Measurements from ENCODE around the gene NME7.
"Not testable (repeated sequence)": the region's sequence is repeated elsewhere in the genome, so short reads cannot be mapped to it uniquely, and the experiment has no call there.

Gene NME7

GRCh38 chr1:169149555-169150286 is 217.9 kb downstream of the NME7 start:
- no peak for DNase-seq

DNA sequence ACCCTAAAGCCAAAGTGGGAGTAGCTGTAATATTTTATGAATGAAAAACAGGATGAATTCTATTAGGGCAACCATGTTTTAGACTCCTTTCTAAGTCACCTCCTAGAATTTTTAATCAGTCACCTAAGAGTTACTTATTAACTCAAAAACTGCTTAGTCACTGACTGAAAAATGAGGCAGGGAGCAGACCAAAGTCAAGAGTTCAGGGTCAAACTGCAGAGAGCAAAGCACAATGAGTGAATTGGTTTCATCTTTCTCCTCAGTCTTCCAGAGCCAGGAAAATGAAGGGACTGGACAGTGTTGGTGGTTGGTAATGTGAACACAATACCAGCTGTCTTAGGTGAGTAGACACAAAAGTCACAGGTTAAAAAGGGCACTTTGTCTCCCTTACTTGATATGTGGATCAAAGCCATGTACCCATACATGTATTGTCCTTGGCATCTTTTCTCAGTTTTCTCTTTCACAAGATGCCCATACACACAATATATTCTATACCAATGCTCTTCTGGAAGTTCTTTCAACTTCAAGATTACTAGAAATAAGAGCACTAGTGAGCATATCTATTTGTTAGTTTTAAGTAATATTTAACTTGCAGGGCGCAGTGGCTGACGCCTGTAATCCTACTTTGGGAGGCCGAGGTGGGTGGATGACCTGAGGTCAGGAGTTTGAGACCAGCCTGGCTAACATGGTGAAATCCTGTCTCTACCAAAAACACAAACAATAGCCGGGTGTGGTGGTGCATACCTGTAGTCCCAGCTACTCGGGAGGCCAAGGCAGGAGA is 218.9 kb downstream of the NME7 start:
- no peak for DNase-seq

- DNase-seq, result no peak
Observed at GRCh38 chr1:169146576-169147214, 220.9 kb downstream of the NME7 start.

DNA sequence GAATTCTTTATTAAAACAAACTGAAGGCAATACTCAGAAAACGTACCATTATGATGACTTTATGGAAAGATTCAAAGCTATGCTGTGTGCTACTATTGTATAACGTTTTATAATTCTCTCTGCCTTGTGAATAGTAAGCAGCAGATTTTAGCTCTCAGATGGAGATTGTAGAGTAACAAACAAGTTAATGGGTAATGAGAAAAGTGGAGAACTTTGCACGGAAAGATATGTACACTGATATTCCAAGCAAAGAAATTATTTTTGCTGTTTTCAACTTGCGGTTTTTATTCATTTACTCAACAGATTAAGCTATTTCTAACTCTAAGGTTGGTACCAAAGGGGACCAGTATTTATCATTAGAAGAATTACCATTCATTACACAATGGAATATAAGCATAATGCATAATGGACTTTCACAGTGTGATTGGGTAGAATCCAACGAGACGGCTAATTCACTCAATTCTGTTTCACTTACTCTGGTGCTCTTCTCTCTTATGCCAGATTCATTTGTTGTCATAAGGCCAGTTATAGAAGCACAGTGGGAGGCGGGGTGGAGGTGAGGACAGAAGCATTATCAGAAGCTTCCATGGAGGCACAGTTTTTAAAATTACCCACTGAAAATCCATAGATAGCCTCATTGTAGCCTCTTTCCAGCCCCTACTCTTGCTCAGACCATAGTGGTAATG is 222.5 kb downstream of the NME7 start:
- DNase-seq, result no peak

- DNase-seq, result no peak
Observed at GRCh38 chr1:169143984-169144383, 223.6 kb downstream of the NME7 start.

- no peak for DNase-seq
Observed at GRCh38 chr1:169143346-169143745, 224.3 kb downstream of the NME7 start.

GRCh38 chr1:169142129-169142528 is 225.5 kb downstream of the NME7 start:
- no peak for DNase-seq

GRCh38 chr1:169141356-169141755 is 226.2 kb downstream of the NME7 start:
- DNase-seq, result no peak

DNA sequence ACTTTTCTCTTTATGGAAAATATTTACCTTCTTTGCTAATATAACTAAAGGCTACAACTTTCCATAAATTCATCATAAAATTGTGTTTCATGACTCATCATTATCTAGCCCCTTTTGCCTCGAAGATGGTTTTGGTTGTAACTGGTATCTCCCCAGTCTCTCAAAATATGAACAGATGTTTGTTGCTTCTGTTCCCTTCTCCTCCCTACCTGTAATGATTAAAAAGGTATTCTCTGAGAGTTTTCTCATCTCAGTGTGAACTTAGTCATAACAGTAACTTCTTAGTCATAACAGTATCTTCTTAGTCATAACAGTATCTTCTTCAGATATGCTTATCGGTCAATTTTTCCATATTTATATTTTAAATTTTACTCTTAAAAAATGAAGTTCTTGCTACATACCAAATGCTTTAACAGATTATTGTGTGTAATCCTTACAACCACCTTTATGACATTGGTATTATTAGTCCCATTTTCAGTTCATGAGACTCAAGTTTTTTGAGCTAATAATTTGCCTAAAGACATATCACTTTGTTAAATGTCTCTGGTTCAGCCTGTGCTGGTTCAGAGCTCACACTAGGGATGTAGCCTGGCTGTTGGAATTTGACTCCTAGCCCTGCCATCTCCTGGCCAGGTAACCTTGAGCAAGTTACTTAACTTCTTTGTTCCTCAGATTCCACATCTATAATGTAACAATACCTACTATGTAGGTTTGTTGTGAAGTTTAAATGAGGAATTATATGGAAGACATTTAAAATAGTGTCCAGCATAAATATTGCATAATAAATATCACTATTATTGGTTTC is 228.5 kb downstream of the NME7 start:
- no peak for DNase-seq

DNA sequence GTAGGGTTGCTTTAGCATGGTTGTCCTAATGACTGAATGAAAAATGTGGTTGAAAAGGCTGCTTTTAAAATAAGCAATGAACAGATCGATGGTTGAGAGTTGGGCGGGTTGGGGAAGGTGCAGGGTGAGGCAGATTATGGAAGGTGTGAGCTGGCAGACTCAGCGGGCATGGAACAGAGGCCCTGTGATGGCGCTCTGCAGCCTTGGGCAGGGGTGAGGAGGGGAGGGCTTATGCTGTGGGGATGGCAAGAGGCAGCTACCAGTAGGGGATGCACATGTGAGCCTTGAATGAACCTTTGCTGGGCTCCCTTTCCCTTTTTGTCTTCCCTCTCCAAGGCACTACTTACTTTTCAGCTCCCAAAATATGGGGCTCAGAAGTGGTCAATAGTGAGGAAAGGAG is 230.2 kb downstream of the NME7 start:
- DNase-seq, result no peak

DNA sequence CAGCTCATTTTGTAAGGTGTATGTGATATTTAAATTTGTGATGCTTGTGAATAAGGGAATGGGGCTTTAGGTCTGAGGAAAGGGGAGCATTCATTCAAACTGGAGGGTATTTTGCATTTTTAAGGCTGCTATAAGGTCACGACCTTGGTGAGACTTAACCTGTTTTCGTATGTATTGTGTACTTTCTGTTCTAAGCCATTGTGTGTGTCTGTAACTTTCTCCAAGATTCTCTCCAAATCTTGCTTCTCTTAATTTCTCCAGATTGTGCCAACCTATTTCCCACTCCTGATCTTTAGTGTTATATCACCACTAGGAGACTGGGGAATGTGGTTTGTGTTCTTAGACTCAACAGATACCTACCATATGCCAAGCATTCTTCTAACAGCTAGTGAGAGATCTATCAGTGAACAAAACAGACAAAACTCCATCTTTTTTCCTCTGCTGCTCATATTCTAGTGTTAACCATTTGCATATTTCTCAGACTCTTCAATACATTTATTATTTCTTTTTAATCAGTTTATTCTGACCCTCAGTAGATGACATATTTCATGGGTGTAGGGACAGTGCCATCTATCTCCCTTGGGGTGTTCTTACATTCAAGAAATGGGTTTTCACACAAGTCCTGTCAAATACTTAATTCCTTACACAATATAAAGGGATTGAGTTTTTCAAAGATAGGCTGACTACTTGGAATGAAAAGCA is 233.6 kb downstream of the NME7 start:
- DNase-seq, result no peak

DNA sequence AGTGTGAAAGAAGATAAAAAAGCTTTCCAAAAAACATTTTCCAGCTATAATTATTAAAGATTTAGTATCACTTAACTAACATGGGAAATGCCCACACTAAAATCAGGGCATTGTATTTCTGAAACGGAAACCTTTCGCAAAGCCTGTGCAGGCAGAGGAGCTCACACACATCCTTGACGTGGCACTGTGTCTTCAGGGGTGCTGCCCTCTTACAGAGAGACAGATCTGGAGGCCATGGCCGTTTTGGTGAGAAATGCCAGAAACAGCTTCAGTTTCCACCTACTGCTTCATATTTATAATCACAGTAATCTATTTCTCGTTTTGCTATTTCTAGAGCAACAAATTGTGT is 234.4 kb downstream of the NME7 start:
- no peak for DNase-seq

GRCh38 chr1:169132512-169133227 is 234.9 kb downstream of the NME7 start:
- no peak for DNase-seq

- DNase-seq, result no peak
Observed at GRCh38 chr1:169130683-169131082, 236.9 kb downstream of the NME7 start.

DNA sequence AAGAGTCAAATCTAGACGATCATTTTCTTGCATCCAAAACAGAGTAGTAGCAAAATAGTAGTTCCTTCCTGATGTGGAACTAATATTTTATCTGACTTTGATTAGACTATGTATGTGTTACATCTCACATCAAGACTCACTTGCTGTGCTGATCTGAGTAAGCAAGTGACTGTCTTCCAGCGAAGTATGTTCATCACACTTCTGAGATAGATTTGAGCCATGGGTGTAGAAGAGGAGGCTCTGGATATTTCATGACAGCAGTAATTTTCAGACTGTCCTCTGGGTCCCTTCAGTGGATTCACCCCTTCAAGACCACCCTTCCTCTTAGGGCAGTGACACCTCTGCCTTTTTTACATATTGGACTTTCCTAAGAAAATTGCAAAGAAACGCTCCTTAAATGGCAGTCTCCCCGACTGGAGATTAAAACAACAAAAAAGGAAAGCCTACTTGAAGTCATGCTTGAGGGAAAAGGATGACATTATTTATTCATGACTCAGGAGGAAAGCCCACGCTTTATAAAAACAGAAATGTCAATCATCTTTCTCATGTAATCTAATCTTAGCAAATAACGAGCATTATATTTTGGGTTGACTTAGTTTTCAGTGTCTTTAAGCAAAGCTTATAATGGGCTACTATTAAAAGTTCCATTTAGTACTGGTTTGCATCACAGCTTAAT is 238.3 kb downstream of the NME7 start:
- DNase-seq, result no peak

DNA sequence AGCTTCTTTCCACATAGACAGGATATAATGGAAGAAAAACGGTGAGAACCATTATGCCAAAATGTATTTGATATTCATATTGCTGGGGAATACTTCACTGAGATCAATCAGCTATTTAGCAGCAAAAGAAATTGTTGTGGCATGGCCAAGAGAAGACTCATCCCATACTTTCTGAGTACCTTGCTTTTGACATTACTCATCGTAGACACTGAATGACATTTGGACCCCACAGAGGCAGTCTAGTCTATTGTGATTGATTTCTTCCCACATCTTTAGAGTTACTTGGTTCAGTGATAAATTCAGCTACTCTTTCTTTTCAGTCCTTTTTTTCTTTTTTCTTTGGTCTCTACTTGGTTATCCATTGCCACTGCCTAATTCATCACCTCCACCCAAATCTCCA is 239.0 kb downstream of the NME7 start:
- DNase-seq, result no peak

- no peak for DNase-seq
Observed at GRCh38 chr1:169127305-169127704, 240.3 kb downstream of the NME7 start.

DNA sequence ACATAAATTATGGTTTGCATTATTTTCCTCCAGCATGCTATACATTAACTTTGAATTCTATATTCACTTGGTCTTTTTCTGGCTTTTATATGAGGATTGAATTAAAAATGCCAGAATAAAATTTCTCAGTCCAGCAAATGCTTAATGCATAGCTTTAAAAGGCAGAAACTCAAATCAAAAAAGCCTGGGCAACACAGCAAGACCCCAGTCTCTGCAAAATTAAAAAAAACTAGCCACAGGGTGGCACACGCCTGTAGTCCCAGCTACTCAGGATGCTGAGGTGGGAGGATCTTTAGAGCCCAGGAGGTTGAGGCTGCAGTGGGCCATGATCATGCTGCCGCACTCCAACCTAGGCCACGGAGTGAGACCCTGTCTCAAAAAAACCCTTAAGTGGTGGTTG is 241.3 kb downstream of the NME7 start:
- DNase-seq, result no peak

DNA sequence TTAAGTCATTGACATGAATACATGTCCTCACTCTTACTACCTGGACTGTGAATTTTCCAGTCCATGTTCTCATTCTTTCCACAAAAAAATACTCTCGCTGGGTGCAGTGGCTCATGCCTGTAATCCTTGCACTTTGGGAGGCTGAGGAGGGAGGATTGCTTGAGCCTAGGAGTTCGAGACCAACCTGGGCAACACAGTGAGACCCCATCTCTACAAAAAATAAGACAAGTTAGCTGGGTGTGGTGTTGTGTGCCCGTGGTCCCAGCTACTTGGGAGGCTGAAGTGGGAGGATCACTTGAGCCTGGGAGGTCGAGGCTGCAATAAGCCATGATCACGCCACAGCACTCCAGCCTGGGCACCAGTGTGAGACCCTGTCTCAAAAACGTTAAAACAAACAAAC is 242.0 kb downstream of the NME7 start:
- DNase-seq, result not testable (repeated sequence)

- no peak for DNase-seq
Observed at GRCh38 chr1:169124459-169124858, 243.1 kb downstream of the NME7 start.

DNA sequence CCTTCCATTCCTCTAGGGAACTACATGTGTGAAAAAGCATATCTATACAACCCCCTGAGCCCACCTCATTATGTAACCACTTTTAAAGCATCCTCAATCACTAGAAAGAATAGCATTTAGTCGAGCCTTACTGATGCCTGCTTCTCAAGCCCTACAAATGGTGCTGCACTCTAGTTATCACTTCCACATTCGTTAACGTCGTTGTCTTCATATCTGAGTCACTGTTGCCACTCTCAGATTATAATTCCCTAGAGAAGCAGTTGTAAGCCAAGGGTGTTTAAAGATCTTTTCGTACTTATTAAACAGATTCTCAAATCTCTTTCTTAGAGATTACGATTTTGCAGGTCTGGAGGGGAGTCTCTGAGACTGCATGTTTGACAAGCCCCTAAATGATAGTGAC is 244.6 kb downstream of the NME7 start:
- no peak for DNase-seq

Measured in NCI-H510A (cell line).